GOT3 (cell line): Measurements from ENCODE around the gene CD58.

Experiments used
- DNase-seq: peaks from one replicate; lab custom pipeline; 2025; ENCODE audit warnings: mixed read lengths; lab: John Stamatoyannopoulos, UW

Gene CD58

DNA sequence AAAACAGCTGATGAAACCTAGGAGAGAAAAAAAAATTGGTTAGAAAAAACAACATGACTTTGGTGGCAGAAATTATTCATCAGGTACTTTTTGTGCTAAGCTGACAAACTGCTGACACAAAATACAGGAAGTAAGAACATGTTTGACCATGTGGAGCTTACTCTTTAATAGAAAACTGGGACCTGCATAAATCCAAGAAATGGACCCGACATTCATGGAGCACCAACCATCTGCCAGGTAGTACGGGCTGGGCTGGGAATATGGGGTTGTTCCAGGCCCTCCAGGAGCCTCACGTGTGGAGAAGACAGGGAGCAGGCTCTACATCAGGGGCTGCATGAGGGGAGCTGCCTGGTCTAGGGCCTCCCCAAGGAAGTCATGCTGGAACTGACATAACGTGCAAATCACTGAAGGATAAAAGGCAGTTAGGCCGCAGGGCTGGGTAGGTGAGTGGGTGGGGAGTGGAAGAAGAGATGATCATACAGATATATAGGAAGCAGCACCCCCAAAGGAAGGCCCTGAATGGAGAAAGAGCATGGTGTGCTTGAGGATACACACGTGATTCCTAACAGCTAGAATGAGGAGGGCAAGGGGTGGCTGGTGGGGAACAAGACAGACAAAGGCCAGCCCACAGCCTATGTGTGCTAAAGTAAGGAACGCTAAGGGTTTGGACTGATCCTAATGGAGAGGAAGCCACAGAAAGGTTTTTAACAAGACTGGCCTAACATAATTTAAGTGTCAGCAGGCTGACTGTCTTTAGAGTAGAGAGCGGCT lies 26.1 kb downstream of the CD58 start:
- no peak for DNase-seq

DNA sequence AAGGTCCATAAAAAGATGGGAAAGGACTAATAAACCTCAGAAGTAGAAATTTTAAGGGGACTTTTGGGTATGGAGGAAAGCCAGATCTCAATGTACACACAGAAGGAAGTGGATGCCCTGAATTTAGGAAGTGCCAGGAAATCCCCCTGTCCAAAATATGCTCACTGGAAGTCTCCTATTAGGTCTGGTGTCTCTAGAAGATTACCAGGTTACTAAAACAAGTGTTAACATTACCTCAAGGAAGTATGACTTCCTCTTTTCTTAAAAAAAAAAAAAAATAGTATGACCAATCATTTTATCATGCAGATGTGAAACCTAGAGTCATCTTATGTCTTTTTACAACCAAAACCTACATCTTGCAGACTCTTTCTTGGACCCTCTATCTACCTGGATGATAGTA lies 30.7 kb downstream of the CD58 start:
- DNase-seq = no peak

DNA sequence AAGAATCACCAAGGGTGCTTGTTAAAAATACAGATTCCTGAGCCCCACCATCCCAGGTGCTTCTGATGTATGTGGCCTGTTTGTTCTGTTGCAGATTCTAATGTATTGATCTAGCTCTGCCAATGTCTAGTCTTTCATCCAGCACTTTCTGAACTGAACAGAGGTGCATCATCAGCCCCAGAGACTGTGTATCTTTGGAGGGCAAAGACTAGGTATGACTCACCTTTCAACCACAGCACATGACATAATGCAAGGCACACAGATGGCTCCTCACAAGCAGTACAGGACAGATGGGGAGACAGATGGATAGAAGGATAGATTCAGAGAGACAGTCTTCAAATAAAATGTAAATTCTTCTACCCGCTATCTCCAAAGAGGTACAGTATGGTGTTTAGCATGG lies 32.3 kb downstream of the CD58 start:
- DNase-seq = no peak

DNA sequence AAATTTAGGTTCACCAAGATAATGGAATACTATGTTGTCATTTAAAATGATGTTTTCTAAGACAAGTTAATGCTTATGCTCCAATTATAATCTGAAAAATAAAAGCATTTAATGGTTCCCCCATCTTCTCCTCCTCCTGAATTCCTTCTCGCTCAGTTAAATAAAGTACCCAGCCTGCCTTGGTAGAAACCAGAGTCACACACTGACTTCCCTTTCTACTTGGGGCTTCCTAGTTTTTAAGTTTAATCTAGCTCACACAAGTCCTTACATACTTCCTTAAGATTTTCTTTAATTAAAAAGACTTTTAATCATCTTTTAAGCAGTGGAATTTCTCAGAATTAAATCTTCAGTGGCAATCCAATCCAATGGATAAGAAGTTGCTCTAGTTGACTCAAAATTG lies 32.9 kb downstream of the CD58 start:
- no peak for DNase-seq

DNA sequence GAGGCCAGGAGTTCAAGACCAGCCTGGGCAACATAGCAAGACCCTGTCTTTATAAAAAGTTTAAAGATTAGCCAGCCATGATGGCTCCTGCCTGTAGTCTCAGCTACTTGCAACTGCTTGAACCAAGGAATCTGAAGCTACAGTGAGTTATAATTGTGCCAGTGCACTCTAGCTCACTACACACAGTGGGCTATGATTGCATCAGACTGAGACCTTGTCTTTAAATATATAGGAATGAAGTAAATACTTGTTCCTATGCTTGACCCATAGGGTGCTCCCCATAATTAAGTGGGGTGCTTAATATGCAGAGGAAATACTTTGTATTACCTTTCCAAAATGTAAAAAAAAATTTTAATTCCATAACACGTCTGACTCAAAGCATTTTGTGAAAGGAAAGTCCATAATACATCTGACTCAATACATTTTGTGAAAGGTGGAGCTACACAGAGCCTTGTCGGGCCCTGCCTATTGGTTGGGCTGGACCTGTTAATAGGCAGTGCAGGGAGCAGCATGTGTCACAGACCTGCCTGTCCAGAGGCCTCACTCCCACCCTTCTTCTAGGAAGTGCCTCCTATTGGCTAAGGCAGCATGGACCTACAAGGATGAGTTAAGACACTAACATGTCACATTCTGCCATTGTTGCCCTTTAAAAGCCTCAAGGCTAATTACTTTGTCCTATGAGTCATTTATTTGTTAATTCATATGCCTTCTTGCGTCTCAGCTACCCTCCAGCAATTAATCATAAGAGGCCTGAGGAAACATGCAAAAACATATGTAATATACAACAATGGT lies 33.6 kb downstream of the CD58 start:
- DNase-seq = no peak

DNA sequence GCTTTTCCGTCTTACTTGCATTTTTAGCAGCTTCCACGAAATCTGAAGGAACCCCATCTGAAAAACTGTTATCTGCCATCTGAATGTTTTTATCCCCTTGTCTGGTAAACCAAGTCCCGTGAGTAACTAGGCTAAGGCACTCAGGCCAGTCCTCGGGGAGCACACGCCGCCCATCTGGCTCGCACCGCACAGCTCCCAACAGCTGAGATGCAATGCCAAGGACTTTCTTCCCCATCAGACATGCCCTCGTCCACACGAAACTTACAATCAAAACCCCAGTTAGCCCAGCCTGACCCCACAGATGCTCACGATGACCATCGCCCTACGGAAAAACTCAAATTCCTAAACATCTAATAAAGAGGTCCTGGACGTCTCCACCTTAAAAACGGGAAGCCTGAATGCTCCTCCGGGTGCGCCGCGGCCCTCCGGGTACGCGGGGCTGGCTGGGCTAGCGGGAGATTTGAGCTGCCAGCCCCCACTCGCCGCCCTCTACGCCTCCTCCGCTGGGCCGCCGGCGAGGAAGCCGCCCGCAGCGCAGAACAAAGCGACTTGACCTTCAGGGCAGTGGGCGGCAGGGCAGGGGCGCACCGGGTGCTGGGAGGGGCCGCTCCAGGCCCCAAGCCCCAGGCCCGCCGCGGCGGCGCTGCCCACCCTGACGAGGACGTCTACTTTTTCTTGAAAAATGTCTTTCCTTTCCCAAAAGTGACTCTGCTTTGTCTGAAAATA lies 36.6 kb downstream of the CD58 start:
- no peak for DNase-seq

DNA sequence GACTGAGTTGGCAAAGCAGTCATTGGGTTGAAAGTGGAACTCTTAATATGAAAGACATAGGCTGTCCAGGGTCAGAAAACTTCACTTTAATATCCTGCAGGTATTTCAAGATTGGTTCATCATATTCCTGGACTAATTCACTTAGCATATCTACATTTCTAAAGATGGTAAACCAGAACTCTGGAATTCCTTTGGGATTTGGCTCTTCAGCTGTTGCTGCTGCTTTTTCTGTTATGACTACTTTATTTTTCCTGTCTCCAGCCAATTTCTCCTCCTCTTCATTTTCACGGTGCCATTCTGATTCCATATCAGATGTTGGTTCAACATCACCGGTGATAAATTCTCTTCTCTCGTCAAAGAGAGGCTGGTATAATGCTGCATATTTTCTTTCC lies 37.4 kb downstream of the CD58 start:
- no peak for DNase-seq

DNA sequence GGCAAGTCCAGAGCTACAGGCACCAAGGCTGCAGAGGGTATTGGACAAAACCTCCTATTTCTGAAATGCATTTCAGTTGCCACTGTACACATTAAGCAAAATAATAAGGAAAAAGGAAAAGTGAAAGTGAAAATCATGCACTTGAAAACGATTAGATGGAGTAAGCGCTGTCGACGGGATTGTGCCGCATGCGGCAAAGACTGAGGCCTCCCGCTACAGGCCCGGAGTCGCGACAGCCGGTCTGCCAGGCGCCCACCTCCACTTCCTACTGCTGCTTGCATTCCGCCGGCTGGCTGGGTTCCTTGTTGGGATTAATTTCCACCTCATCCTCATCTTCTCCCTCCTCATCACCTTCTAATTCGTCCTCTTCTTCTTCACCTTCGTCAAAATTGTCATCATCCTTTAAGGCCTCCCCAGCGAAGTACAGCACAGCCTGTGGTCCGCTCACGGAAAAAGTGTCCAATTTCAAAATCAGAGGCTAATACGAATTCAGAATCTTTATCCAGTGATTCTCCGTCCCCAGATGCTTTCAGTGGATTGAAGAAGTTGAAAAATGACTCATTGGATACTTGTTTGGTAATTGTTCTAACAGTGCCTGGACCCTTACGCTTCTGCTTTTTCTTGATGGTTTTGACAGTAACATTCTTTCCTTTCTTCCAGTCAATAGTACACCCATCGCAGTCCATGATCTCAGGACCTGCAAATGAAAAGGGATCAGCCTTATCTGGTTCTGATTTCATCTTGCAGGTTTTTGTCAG lies 38.0 kb downstream of the CD58 start:
- DNase-seq = no peak

DNA sequence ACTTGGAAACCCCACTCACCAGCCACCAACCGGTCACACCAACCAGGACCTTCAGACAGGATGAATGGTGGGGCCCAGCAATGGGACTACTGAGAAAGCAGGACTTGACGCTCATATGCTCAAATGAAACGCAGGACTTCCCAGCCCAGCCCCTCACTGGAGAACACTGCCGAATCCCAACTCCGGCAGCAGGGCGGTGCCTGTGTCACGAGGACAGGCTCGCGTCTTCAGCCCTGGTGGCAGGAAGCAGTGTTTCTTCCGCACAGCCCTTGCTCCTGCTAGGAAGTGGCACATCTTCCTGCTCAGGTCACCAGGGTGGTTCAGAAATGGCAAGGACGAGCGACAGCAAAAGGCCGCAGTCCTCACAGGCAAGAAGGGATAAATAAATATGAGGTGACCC lies 38.9 kb downstream of the CD58 start:
- DNase-seq = no peak

DNA sequence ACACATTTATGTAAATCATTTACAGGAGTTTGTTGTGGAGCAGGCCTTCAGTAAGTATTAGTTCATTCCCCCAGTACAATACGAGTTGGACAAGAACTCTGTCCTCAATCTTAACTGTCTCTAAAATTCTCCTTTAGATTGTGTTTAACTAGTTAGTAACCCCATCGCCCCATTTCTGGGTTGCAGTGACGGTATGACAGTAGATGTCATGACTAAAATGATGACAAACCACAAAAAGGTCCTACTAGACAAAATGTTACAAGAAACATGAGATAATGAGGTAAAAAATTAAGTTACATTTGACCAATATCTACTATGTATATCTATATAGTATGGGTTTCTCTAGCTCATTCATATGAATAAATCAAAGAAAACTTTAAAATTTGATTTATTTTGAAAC lies 41.1 kb downstream of the CD58 start:
- no peak for DNase-seq

DNA sequence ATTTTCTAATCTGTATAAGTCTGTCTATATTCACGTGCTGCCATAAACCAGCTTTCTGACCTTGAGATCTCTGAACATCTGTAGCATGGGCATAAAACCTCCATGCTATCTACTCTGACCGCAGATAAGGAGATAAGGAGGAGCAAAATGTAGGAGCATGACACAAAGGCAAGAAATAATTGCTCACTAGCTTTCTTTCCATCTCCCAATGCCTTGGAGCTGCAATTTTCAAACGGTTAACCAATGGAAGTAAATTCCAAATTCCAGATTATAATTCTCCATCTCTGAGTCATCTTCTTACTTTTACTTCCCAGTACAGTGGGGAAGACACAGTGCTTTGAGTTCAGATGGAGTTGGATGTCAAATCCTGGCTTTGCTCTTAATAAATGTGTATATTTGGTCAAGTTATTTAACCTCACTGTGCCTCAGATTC lies 41.6 kb downstream of the CD58 start:
- DNase-seq = no peak

DNA sequence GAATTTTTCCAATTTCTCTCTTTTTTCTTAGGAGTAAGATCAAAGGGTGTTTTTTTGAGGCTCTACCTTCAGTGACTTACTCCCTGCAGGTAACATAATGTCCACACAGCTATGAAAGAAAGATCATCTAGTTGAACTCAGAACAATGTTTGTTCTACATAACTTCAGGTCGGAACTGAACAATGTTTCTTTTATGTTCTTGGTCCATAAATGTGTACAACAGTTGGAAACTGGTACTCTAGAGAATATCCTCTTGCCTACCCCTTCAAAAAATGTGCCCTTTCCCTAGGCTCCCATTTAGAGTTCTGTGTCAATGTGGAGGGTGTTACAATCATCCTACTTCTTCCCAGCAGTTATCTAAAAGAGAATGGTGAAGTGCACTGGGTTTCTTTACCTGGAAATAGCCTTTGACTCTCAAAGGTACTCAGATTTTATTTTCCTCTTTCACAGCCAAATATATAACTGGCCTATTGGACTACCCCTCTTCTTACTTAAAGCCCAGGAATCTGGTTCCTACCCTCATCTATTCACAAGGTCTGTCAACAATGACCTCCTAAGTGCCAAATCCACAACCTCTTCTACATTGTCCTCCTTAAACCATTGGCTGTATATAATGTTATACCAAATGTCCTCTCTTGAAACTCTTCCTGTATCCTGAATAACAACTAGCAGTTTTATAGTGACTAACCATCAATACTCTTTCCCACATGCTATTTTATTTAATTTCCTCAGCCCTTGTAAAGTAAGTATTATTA lies 42.3 kb downstream of the CD58 start:
- DNase-seq = no peak

DNA sequence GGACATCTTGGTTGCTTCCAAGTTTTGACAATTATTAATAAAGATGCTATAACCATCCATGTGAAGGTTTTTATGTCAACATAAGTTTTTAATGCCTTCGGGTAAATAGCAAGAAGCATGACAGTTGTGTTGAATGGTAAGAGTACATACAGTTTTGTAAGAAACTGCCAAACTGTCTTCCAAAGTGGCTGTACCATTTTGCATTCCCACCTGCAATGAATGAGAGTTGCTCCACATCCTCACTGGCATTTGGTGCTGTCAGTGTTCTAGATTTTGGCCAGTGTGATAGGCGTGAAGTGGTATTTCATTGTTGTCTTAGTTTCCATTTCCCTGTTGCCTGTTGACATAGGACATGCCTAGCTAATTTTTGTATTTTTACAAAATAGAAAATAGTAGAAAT lies 45.4 kb downstream of the CD58 start:
- DNase-seq = no peak

DNA sequence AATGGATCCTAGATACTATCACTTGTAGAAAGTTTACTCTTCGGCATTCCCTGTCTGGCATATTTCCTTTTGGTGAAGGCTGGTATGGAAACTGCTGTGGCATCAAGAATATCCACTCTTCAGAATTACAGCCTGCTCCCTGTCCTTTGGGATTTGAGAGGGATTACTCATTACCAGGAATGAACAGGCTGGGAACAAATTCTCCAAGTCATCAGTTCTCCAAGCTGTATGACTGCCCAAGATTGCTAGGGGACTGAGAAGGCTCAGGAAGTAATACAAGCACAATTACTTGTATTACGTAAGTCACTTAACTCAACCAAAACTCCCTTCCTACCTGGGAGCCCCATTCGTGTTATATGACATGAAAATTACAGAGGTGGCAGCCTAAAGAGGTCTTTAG lies 49.6 kb downstream of the CD58 start:
- no peak for DNase-seq

DNA sequence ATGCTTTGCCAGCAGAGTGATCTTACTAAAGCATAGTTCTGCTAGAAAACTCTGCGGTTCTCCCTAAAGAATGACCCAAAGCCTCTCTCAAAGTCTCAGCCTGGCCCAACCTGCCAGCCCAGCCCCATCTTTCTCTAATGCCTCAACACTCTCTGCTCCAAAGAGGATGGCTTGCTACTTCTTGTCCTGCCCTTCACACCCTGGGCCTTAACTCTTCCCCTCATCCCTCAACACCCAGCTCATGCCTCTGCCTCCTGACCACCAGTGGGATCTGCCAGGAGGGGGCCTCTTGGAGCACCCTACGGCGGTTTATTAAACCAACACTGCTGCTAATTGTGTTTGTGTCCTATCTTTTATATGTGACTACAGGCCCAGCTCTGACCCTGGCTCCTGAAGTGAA lies 52.4 kb downstream of the CD58 start:
- DNase-seq = no peak

DNA sequence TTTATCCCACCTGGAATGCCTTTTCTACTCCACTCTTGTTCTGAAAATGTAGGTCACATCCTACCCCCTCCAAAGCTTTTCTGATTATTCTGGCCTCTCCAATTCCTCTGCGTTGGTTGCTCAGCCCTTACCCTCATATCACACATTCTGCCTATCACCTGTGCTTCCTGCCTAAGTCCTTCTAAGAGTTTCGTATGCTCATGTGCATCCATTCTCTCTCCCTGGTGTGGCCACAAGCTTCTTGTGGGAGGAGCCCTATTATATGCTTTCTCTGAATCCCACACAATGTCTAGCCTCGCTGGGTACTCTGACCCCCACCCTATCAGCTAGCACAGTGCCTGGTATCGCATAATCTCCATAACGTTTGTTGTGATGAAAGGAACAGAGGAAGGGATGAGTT lies 54.2 kb downstream of the CD58 start:
- DNase-seq = no peak

DNA sequence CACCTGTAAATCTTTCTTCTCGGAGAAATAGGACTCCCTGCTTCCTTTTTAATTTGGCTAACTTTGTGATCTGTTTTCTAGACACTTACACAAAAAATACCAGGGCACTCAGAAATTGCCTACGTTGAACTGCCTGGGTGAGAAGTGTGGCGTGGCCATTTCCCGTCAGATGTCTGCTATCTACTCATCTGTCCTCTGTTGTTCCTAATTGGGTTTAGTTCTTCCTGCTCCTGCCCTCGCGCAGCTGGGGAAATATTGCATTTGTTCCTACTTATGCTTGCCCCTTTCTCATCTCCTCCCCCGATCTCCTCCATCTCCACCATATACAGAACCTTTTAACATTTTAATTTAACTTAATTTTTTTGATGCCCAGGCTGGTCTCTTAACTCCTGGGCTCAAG lies 55.1 kb downstream of the CD58 start:
- no peak for DNase-seq

DNA sequence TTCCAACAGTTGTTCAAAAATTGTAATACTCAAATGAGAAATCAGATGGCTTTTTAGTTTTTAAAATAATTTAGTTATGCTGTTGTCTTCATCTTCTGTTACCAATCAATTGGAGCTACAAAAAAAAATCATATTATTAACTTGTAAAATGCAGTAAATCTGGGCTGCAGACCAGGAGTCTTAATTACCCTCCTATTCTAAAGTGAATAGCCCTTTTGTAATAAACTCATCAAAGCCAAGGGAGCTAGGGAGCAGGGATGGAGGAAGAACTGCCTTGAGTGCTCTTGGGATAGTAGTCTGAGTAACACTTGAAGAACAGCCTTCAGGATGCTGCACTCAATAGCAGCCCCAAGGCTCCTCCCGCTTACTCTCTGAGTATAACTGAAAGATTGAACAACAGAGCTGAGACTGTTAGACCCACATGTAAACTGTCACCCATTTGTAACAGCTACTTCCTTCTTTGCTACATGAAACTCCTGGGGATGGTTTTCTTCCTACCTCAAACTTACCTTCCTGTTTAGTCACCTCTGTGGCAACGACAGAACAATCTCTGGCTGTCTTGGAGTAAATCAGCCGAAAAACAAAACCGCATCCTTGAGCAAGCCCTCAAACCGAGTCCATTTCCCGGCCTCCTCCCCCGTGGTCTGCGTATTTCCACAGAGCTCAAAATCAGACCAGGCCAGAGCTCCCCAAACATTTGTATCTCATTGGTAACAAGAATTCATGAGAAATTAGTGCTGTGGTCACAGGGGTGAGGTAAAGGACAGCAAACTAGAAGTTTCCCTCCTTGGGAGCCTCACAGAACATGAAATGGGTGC lies 55.9 kb downstream of the CD58 start:
- no peak for DNase-seq

DNA sequence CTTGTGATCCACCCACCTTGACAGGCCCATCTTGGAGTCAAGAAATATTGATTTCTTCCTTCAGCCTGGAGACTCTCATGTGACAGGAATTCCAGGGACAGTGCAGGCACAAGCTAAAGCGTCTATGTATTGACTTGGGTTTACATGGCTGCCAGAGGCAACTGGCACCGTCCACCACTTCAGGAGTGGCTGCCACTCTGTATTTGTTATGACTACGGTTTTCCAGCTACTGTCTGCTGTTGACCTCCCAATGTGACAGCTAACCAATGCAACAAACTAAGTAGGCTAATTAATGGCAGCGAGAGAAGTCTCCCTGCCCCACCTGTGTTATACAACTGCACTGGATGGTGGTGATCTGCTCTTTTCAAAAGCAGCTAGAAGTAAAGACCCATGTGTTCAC lies 56.9 kb downstream of the CD58 start:
- DNase-seq = no peak

DNA sequence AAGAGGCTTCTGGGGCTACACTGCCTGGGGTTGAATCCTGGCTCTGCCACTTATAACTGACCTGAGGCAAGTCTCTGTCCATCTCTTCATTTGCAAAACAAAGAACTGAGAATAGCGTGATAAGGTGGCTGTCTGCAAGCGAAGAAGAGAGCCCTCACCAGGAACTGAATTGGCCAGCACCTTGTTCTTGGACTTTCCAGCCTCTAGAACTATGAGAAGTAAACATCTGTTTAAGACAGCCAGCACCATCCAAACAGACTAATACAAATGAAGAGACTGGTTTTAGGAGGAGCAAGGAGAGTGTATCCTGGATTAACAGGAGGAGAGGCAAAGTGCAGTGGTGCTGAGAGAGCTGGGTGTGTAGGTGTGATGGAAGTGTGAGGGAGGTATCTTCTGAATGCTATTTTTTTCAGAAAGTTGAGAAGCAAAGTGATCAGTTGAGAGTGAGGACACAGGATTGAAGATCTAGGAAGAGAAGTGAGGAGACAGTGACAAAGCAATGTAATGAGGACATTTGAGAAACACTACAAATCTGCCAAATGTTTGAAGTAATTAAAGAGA lies 59.3 kb downstream of the CD58 start:
- DNase-seq = no peak
